ENCODE measurements around the gene PLPP3.
A peak's percentile ranks its signal among the peaks of the same experiment; 100 is the strongest.

PLPP3 gene

GRCh38 chr1:56545711-56546110 is 33.7 kb downstream of the PLPP3 start:
- no peak for DNase-seq

GRCh38 chr1:56543783-56544612 is 35.4 kb downstream of the PLPP3 start:
- DNase-seq = no peak

GRCh38 chr1:56542651-56543050 is 36.7 kb downstream of the PLPP3 start:
- DNase-seq = no peak

GRCh38 chr1:56541408-56541807 is 38.0 kb downstream of the PLPP3 start:
- DNase-seq = no peak

GRCh38 chr1:56540467-56540866 is 38.9 kb downstream of the PLPP3 start:
- no peak for DNase-seq

- no peak for DNase-seq
Observed at GRCh38 chr1:56539520-56539931, 39.8 kb downstream of the PLPP3 start.

GRCh38 chr1:56538532-56538931 is 40.8 kb downstream of the PLPP3 start:
- no peak for DNase-seq

GRCh38 chr1:56537660-56538059 is 41.7 kb downstream of the PLPP3 start:
- no peak for DNase-seq

GRCh38 chr1:56535939-56536338 is 43.4 kb downstream of the PLPP3 start:
- peak in 2 of 3 experiments; percentile 26 to 46 for DNase-seq

- no peak for DNase-seq
Observed at GRCh38 chr1:56535362-56535761, 44.0 kb downstream of the PLPP3 start.

GRCh38 chr1:56534130-56534651 is 45.2 kb downstream of the PLPP3 start:
- DNase-seq = no peak

GRCh38 chr1:56533621-56534020 is 45.7 kb downstream of the PLPP3 start:
- DNase-seq = no peak

GRCh38 chr1:56533197-56533596 is 46.2 kb downstream of the PLPP3 start:
- DNase-seq = no peak

GRCh38 chr1:56532350-56532683 is 47.0 kb downstream of the PLPP3 start:
- no peak for DNase-seq

GRCh38 chr1:56531624-56532349 is 47.6 kb downstream of the PLPP3 start:
- DNase-seq = no peak

GRCh38 chr1:56529801-56530200 is 49.6 kb downstream of the PLPP3 start:
- DNase-seq = no peak

- peak; percentile 17 to 62 (median 29) for DNase-seq
Observed at GRCh38 chr1:56527548-56528302, 51.6 kb downstream of the PLPP3 start.

- DNase-seq = no peak
Observed at GRCh38 chr1:56526571-56527174, 52.7 kb downstream of the PLPP3 start.

- DNase-seq = peak in 1 of 3 experiments; percentile 24
Observed at GRCh38 chr1:56525489-56526041, 53.8 kb downstream of the PLPP3 start.

GRCh38 chr1:56524263-56524662 is 55.1 kb downstream of the PLPP3 start:
- no peak for DNase-seq

GRCh38 chr1:56522680-56523079 is 56.7 kb downstream of the PLPP3 start:
- DNase-seq = peak in 1 of 3 experiments; percentile 4

- DNase-seq = no peak
Observed at GRCh38 chr1:56520016-56520601, 59.3 kb downstream of the PLPP3 start.
